Skeletal muscle satellite cell (primary cell): Measurements from ENCODE around the gene MYO7A.
A peak's percentile ranks its signal among the peaks of the same experiment; 100 is the strongest.

Experiments
- H3K27me3 ChIP-seq: 2 replicates; pipeline ENCODE4 v1.7.0; 2013; ENCODE audit warnings: low read length; ENCODE audit not compliant: control insufficient read depth, insufficient read depth
- H3K36me3 ChIP-seq: 2 replicates; pipeline ENCODE4 v1.7.0; 2013; ENCODE audit warnings: mild to moderate bottlenecking, control low read depth, low read length; ENCODE audit not compliant: insufficient read depth
- H3K4me1 ChIP-seq: 2 replicates; pipeline ENCODE4 v1.7.0; 2013; ENCODE audit warnings: low read length; ENCODE audit not compliant: control insufficient read depth, insufficient read depth
- H3K4me2 ChIP-seq: 2 replicates; pipeline ENCODE4 v1.7.0; 2013; ENCODE audit warnings: mild to moderate bottlenecking, low read length
- H3K4me3 ChIP-seq: 2 replicates; pipeline ENCODE4 v1.7.0; 2013; ENCODE audit warnings: low read length
- H3K9ac ChIP-seq: 2 replicates; pipeline ENCODE4 v1.7.0; 2013; ENCODE audit warnings: mild to moderate bottlenecking, low read depth, low read length, moderate library complexity
- H3K9me3 ChIP-seq: replicated peaks from 2 replicates; pipeline ENCODE4 v1.7.0; 2013; ENCODE audit warnings: mild to moderate bottlenecking, control low read depth, low read length

The MYO7A gene

GRCh38 chr11:77166021-77166420 is 38.0 kb downstream of the MYO7A start:
- Histone ChIP-seq H3K4me2 (no peak overlapping the region), H3K27me3 (peaks cover 37% of the 10 kb centered on the region), H3K36me3 (no peaks in the 10 kb centered on the region), H3K9ac (no peak overlapping the region), H3K9me3 (no peaks in the 10 kb centered on the region), H3K4me3 (no peak overlapping the region), H3K4me1 (no peaks in the 10 kb centered on the region)

GRCh38 chr11:77167111-77167626 is 39.1 kb downstream of the MYO7A start:
- Histone ChIP-seq H3K27me3 (peaks cover 26% of the 10 kb centered on the region), H3K4me3 (no peak overlapping the region), H3K4me2 (no peak overlapping the region), H3K4me1 (no peaks in the 10 kb centered on the region), H3K9me3 (no peaks in the 10 kb centered on the region), H3K9ac (no peak overlapping the region), H3K36me3 (no peaks in the 10 kb centered on the region)

- H3K4me2 ChIP-seq, result no peak overlapping the region
- no peaks in the 10 kb centered on the region for H3K36me3 ChIP-seq
- peaks cover 22% of the 10 kb centered on the region for H3K27me3 ChIP-seq
- no peaks in the 10 kb centered on the region for H3K4me1 ChIP-seq
- no peaks in the 10 kb centered on the region for H3K9me3 ChIP-seq
- no peak overlapping the region for H3K9ac ChIP-seq
- H3K4me3 ChIP-seq, result no peak overlapping the region
Measured at GRCh38 chr11:77167791-77168190, 39.7 kb downstream of the MYO7A start.

GRCh38 chr11:77170107-77170506 is 42.1 kb downstream of the MYO7A start:
- H3K4me2 ChIP-seq, result no peak overlapping the region
- no peaks in the 10 kb centered on the region for H3K4me1 ChIP-seq
- H3K4me3 ChIP-seq, result no peak overlapping the region
- no peaks in the 10 kb centered on the region for H3K9me3 ChIP-seq
- H3K27me3 ChIP-seq, result peaks cover 21% of the 10 kb centered on the region
- no peaks in the 10 kb centered on the region for H3K36me3 ChIP-seq
- H3K9ac ChIP-seq, result no peak overlapping the region

GRCh38 chr11:77171254-77171653 is 43.2 kb downstream of the MYO7A start:
- H3K4me2 ChIP-seq, result no peak overlapping the region
- H3K4me3 ChIP-seq, result no peak overlapping the region
- H3K9me3 ChIP-seq, result no peaks in the 10 kb centered on the region
- H3K27me3 ChIP-seq, result peaks cover 28% of the 10 kb centered on the region
- H3K9ac ChIP-seq, result no peak overlapping the region
- peaks cover 7% of the 10 kb centered on the region for H3K4me1 ChIP-seq
- no peaks in the 10 kb centered on the region for H3K36me3 ChIP-seq

- Histone ChIP-seq H3K4me2 (no peak overlapping the region), H3K36me3 (no peaks in the 10 kb centered on the region), H3K27me3 (peaks cover 28% of the 10 kb centered on the region), H3K4me1 (peaks cover 7% of the 10 kb centered on the region), H3K9me3 (no peaks in the 10 kb centered on the region), H3K4me3 (no peak overlapping the region), H3K9ac (no peak overlapping the region)
Measured at GRCh38 chr11:77171885-77172665, 44.0 kb downstream of the MYO7A start.

- peaks cover 23% of the 10 kb centered on the region for H3K27me3 ChIP-seq
- no peaks in the 10 kb centered on the region for H3K36me3 ChIP-seq
- no peak overlapping the region for H3K9ac ChIP-seq
- H3K4me3 ChIP-seq, result no peak overlapping the region
- H3K4me1 ChIP-seq, result peaks cover 7% of the 10 kb centered on the region
- no peak overlapping the region for H3K4me2 ChIP-seq
- no peaks in the 10 kb centered on the region for H3K9me3 ChIP-seq
Measured at GRCh38 chr11:77172666-77172982, 44.6 kb downstream of the MYO7A start.

- Histone ChIP-seq H3K9ac (no peak overlapping the region), H3K27me3 (peaks cover 25% of the 10 kb centered on the region), H3K36me3 (no peaks in the 10 kb centered on the region), H3K9me3 (no peaks in the 10 kb centered on the region), H3K4me1 (peaks cover 7% of the 10 kb centered on the region), H3K4me2 (no peak overlapping the region), H3K4me3 (no peak overlapping the region)
Measured at GRCh38 chr11:77173494-77173893, 45.4 kb downstream of the MYO7A start.

GRCh38 chr11:77174559-77174958 is 46.5 kb downstream of the MYO7A start:
- Histone ChIP-seq H3K9me3 (no peaks in the 10 kb centered on the region), H3K4me2 (no peak overlapping the region), H3K9ac (no peak overlapping the region), H3K27me3 (peaks cover 26% of the 10 kb centered on the region), H3K4me1 (peaks cover 7% of the 10 kb centered on the region), H3K4me3 (no peak overlapping the region), H3K36me3 (no peaks in the 10 kb centered on the region)

GRCh38 chr11:77175021-77175842 is 47.2 kb downstream of the MYO7A start:
- Histone ChIP-seq H3K4me3 (no peak overlapping the region), H3K9ac (no peak overlapping the region), H3K36me3 (no peaks in the 10 kb centered on the region), H3K9me3 (no peaks in the 10 kb centered on the region), H3K27me3 (peaks cover 31% of the 10 kb centered on the region), H3K4me2 (no peak overlapping the region), H3K4me1 (peaks cover 7% of the 10 kb centered on the region)

GRCh38 chr11:77175869-77176539 is 48.0 kb downstream of the MYO7A start:
- no peak overlapping the region for H3K9ac ChIP-seq
- peaks cover 7% of the 10 kb centered on the region for H3K4me1 ChIP-seq
- no peak overlapping the region for H3K4me3 ChIP-seq
- peaks cover 34% of the 10 kb centered on the region for H3K27me3 ChIP-seq
- no peaks in the 10 kb centered on the region for H3K9me3 ChIP-seq
- peak overlapping the region; percentile 0 for H3K4me2 ChIP-seq
- H3K36me3 ChIP-seq, result no peaks in the 10 kb centered on the region
